B cell (primary cell): ENCODE results near the gene CCM2. TPM values are rescaled to one million over a fixed set of nuclear protein-coding genes. Genes with fewer than 3 reads are reported as not detected.

ENCODE experiments used
- ATAC-seq: fragments of 200-7000 bp; cut with Tn5 transposase; one replicate; pipeline ENCODE4 v1.10.0; 2021; ENCODE audit warnings: low read depth, mild to moderate bottlenecking, moderate number of reproducible peaks, moderate library complexity
- CTCF ChIA-PET: fragments of 350-600 bp; sonication (Branson Sonifier 250); formaldehyde crosslinking; loops from one replicate; lab custom pipeline; 2021; ENCODE audit warnings: antibody characterized with exemption, inconsistent platforms; lab: Charles Lee
- POLR2A ChIA-PET: fragments of 350-600 bp; sonication (Branson Sonifier 250); formaldehyde crosslinking; loops from one replicate; lab custom pipeline; 2021; ENCODE audit warnings: antibody characterized with exemption; lab: Charles Lee
- DNase-seq: peaks from one replicate; pipeline ENCODE4 v3.0.0; 2013
- H2AFZ ChIP-seq: 2 replicates; pipeline ENCODE4 v1.6.1; 2012; ENCODE audit warnings: mild to moderate bottlenecking, low read depth, low read length; ENCODE audit not compliant: insufficient read depth, poor library complexity, severe bottlenecking
- H3K27ac ChIP-seq, 2 donors: 1 replicate in 1 of 2; 2 replicates in 1 of 2; pipeline ENCODE4 v1.5.1; 2012 to 2013; ENCODE audit warnings: low read length in 2 of 2, mild to moderate bottlenecking in 2 of 2, moderate library complexity in 1 of 2
- H3K27me3 ChIP-seq, 4 experiments: fragments of 200-600 bp in 1 of 4; sonication (generic) in 1 of 4; replicated peaks in 1 of 4; 1 replicate in 2 of 4; 2 replicates in 2 of 4; pipeline versions ENCODE4 v1.6.1 to v1.7.0; 2013 to 2016; ENCODE audit warnings: low read length in 3 of 4, mild to moderate bottlenecking in 2 of 4, mixed read lengths in 1 of 4, moderate library complexity in 1 of 4; ENCODE audit not compliant: insufficient read depth in 4 of 4, control insufficient read depth in 3 of 4; ENCODE audit errors: control extremely low read depth in 1 of 4
- H3K36me3 ChIP-seq, 2 experiments: replicated peaks in 1 of 2; 1 replicate in 1 of 2; 2 replicates in 1 of 2; pipeline versions ENCODE4 v1.6.1 to v1.7.1; 2013; ENCODE audit warnings: low read length in 1 of 2; ENCODE audit not compliant: insufficient read depth in 2 of 2, control insufficient read depth in 1 of 2; ENCODE audit errors: control extremely low read depth in 1 of 2, extremely low read depth in 1 of 2
- H3K4me1 ChIP-seq, 2 donors: fragments of 200-600 bp in 1 of 2; sonication (generic) in 1 of 2; 1 replicate in 1 of 2; 2 replicates in 1 of 2; pipeline versions ENCODE4 v1.5.1 to v1.6.1; 2013 to 2017; ENCODE audit warnings: low read length in 2 of 2; ENCODE audit not compliant: control insufficient read depth in 2 of 2, insufficient read depth in 2 of 2
- H3K4me2 ChIP-seq: replicated peaks from 2 replicates; pipeline ENCODE3; 2012; ENCODE audit warnings: mild to moderate bottlenecking, low read depth, low read length; ENCODE audit not compliant: poor library complexity, severe bottlenecking
- H3K4me3 ChIP-seq, 5 experiments: fragments of 200-600 bp in 1 of 5; sonication (generic) in 1 of 5; 1 replicate in 3 of 5; 2 replicates in 2 of 5; pipeline versions ENCODE4 v1.5.1 to v1.7.0; 2011 to 2016; ENCODE audit warnings: low read length in 4 of 5, mild to moderate bottlenecking in 4 of 5, low read depth in 2 of 5, control low read depth in 1 of 5, moderate library complexity in 1 of 5; ENCODE audit not compliant: insufficient read depth in 1 of 5; ENCODE audit errors: control extremely low read depth in 1 of 5, extremely low read depth in 1 of 5
- H3K79me2 ChIP-seq: fragments of 200-600 bp; sonication (generic); one replicate; pipeline ENCODE4 v1.6.0; 2016; ENCODE audit warnings: low read length; ENCODE audit not compliant: control insufficient read depth, insufficient read depth
- H3K9ac ChIP-seq: fragments of 200-600 bp; sonication (generic); 2 replicates; pipeline ENCODE4 v1.6.1; 2017; ENCODE audit warnings: mild to moderate bottlenecking, low read length, moderate library complexity
- H3K9me3 ChIP-seq, 3 donors: one replicate each; pipeline versions ENCODE4 v1.6.1 to v1.7.1; 2013; ENCODE audit warnings: low read length in 2 of 3; ENCODE audit not compliant: control insufficient read depth in 2 of 3, insufficient read depth in 1 of 3; ENCODE audit errors: control extremely low read depth in 1 of 3
- H4K20me1 ChIP-seq: 2 replicates; pipeline ENCODE4 v1.6.0; 2012; ENCODE audit warnings: mild to moderate bottlenecking, low read length; ENCODE audit not compliant: insufficient read depth, control insufficient read depth, poor library complexity, severe bottlenecking
- H3K27ac Mint-ChIP-seq: one replicate; pipeline ENCODE4 v1.8.0; 2021; ENCODE audit warnings: mixed read lengths
- H3K27me3 Mint-ChIP-seq: one replicate; pipeline ENCODE4 v1.8.0; 2021; ENCODE audit warnings: mixed read lengths
- H3K4me1 Mint-ChIP-seq: one replicate; pipeline ENCODE4 v1.8.0; 2021; ENCODE audit warnings: mixed read lengths
- H3K4me3 Mint-ChIP-seq: one replicate; pipeline ENCODE4 v1.8.0; 2021; ENCODE audit warnings: mixed read lengths
- H3K9me3 Mint-ChIP-seq: one replicate; pipeline ENCODE4 v1.8.0; 2022; ENCODE audit warnings: mixed read lengths; ENCODE audit not compliant: insufficient read depth
- CTCF ChIP-seq: fragments of 200-600 bp; IDR thresholded peaks from one replicate; pipeline ENCODE4 v1.8.0; 2022; ENCODE audit warnings: antibody characterized with exemption, mild to moderate bottlenecking
- EZH2 ChIP-seq: IDR thresholded peaks from 2 replicates; pipeline ENCODE4 v1.6.1; 2012; ENCODE audit warnings: borderline replicate concordance, low read depth, mild to moderate bottlenecking, moderate library complexity, low read length; ENCODE audit not compliant: insufficient read depth, poor library complexity, severe bottlenecking
- WGBS: methylation state at CpG from one replicate; pipeline ENCODE4 v1.1.5; 2013; ENCODE audit warnings: missing lambda C conversion rate; ENCODE audit not compliant: insufficient coverage; 5-methylcytosine and 5-hydroxymethylcytosine counted together
- intact Hi-C: fragments of 100-400 bp; cut with micrococcal nuclease; formaldehyde crosslinking; loops from one replicate; pipeline ENCODE4 v1.10.0; 2022
- polyA minus RNA-seq: library from RNA; depleted of rRNA, polyadenylated mRNA; stranded (reverse); fragments of >200 nt; gene quantifications from 2 replicates; pipeline ENCODE4 v1.2.3, GENCODE V29; 2012
- polyA plus RNA-seq: library from polyadenylated mRNA; depleted of rRNA; stranded (reverse); fragments of >200 nt; gene quantifications from 2 replicates; pipeline ENCODE4 v1.2.3, GENCODE V29; 2012
- total RNA-seq, 2 donors: library from RNA; stranded (reverse); fragments of 120-200 nt in 1 of 2; gene quantifications; 1 replicate in 1 of 2; 2 replicates in 1 of 2; pipeline versions ENCODE4 v1.2.3 to v1.2.4, GENCODE V29; 2013 to 2022

Gene CCM2
- total RNA-seq (144 and 150 TPM in 2 replicates), polyA plus RNA-seq (201 and 205 TPM in 2 replicates), polyA minus RNA-seq (137 and 202 TPM in 2 replicates)
- 99.9 TPM for total RNA-seq (2013)

- H3K27me3 Mint-ChIP-seq = no peaks in the 10 kb centered on the region
- ATAC-seq (no peak), DNase-seq (no peak)
- H3K4me1 Mint-ChIP-seq = peaks cover 53% of the 10 kb centered on the region
- peak within 1 kb of the TSS; percentile 98 for H3K27ac Mint-ChIP-seq
- ChIA-PET CTCF (interaction anchor here (1.0 to 6.9 kb wide), 12 partner anchors 10 to 136 kb away, joined by 3 to 49 read pairs (median 6); partner anchors contain the start of gene MYO1G), POLR2A (interaction anchor here (0.7 to 4.8 kb wide), 16 partner anchors 7 to 509 kb away, joined by 3 to 77 read pairs (median 6); partner anchors contain the start of genes MYO1G, PURB, TBRG4 and TMED4)
- Histone ChIP-seq H4K20me1 (peaks cover 33% of the 10 kb centered on the region), H3K9ac (peak within 1 kb of the TSS; percentile 78), H3K4me3 (peak within 1 kb of the TSS; percentile 70 to 99 (median 76)), H3K79me2 (peaks cover 51% of the 10 kb centered on the region), H3K27me3 (no peaks in the 10 kb centered on the region), H3K9me3 (no peaks in the 10 kb centered on the region), H3K4me2 (peak within 1 kb of the TSS; percentile 88), H3K36me3 (no peaks in the 10 kb centered on the region), H3K4me1 (peaks cover 30 to 45% of the 10 kb centered on the region in 2 donors), H3K27ac (peak within 1 kb of the TSS; percentile 65 to 72), H2AFZ (peak within 1 kb of the TSS; percentile 90)
- TF ChIP-seq EZH2 (no peak), CTCF (no peak)
- intact Hi-C loops = loop anchor here (1.0 to 10.0 kb wide), 5 partner anchors 27 to 418 kb away; partner anchors contain the start of genes H2AZ2, PURB and TMED4
- WGBS = 0% methylated on average over 37 of the region's 77 CpGs
- H3K4me3 Mint-ChIP-seq = peak within 1 kb of the TSS; percentile 99
- H3K9me3 Mint-ChIP-seq = no peaks in the 10 kb centered on the region
Observed at GRCh38 chr7:45000093-45001032, at the start of gene CCM2. CCM2 (plus strand) TSS chr7:45000201; CDS start chr7:45000334, 133 bp downstream.
